Loucy (cell line): ENCODE data around the gene NIPAL4.

Experiments
- EZH2phosphoT487 ChIP-seq: fragments of 200-600 bp; IDR thresholded peaks from 2 replicates; pipeline ENCODE4 v1.6.1; 2018; ENCODE audit warnings: antibody characterized with exemption, mild to moderate bottlenecking, moderate library complexity, borderline replicate concordance
- TF ChIP-seq, protein P1 (sequence below): fragments of 200-600 bp; sonication (generic); conservative IDR thresholded peaks from 2 replicates; pipeline ENCODE4 v1.5.1; 2014; ENCODE audit warnings: mild to moderate bottlenecking, antibody characterized with exemption, low read length

DNA sequence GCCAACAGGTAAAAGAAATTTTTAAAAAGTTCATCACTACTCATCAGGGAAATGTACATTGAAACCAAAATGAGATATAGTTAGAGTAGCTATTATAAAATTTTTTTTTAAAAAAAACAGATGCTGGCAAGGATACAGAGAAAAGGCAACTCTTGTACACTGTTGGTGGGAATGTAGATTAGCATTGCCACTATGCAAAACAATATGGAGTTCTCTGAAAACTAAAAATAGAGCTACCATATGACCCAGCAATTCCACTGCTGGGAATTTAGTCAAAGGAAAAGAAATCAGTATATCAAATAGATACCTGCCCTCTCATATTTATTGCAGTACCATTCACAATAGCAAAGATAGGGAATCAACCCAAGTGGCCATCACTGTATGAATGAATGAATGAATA lies 44.2 kb upstream of the NIPAL4 start:
- no peak for TF ChIP-seq EZH2phosphoT487
- TF ChIP-seq, protein P1, sequence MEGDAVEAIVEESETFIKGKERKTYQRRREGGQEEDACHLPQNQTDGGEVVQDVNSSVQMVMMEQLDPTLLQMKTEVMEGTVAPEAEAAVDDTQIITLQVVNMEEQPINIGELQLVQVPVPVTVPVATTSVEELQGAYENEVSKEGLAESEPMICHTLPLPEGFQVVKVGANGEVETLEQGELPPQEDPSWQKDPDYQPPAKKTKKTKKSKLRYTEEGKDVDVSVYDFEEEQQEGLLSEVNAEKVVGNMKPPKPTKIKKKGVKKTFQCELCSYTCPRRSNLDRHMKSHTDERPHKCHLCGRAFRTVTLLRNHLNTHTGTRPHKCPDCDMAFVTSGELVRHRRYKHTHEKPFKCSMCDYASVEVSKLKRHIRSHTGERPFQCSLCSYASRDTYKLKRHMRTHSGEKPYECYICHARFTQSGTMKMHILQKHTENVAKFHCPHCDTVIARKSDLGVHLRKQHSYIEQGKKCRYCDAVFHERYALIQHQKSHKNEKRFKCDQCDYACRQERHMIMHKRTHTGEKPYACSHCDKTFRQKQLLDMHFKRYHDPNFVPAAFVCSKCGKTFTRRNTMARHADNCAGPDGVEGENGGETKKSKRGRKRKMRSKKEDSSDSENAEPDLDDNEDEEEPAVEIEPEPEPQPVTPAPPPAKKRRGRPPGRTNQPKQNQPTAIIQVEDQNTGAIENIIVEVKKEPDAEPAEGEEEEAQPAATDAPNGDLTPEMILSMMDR, result no peak
